Esophagus squamous epithelium (tissue), 4 donors: ENCODE data around the gene RALGAPA1.

Source experiments
- CTCF ChIP-seq, 6 experiments: fragments of 450-650 bp in 4 of 6; fragments of 200-600 bp in 2 of 6; sonication (generic) in 2 of 6; IDR thresholded peaks; one replicate each; pipeline ENCODE4 v1.5.1; 2016 to 2019; ENCODE audit warnings: antibody characterized with exemption in 6 of 6, mild to moderate bottlenecking in 4 of 6, moderate library complexity in 4 of 6
- POLR2A ChIP-seq, 4 donors: fragments of 450-650 bp; IDR thresholded peaks; one replicate each; pipeline ENCODE4 v1.6.1; 2017; ENCODE audit warnings: antibody characterized with exemption in 4 of 4, mild to moderate bottlenecking in 4 of 4, moderate library complexity in 3 of 4

DNA sequence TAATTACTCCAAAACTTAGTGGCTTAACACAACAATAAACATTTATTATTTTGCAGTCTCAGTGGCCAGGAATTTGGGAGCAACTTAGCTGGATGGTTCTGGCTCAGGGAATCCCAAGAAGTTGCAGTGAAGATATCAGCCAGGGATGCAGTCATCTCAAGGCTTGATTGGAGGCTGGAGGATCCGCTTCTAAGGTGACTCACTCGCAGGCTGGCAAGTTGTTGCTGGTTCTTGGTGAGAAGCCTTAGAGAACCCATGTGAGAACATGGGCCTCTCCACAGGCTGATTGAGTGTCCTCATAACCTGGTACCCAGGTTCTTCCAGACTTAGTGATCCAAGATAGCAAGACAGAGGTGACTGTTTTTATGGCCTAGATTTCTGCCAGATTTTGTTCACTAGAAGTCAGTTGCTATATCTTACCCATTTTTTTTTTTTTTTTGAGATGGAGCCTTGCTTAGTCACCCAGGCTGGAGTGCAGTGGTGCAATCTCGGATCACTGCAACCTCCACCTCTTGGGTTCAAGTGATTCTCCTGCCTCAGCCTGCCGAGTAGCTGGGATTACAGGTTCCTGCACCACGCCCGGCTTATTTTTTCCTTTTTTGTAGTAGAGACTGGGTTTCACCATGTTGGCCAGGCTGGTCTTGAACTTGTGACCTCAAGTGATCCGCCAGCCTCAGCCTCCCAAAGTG, 49.6 kb upstream of the RALGAPA1 start:
- TF ChIP-seq CTCF (IDR thresholded peaks at IDR 0.05) (no peak), POLR2A (IDR thresholded peaks at IDR 0.05) (no peak)
